Activated CD8-positive, alpha-beta memory T cell treated with anti-CD3 and anti-CD28 coated beads for 1 hour (primary cell): Measurements from ENCODE around the gene SLC25A13.
"Not testable (repeated sequence)": the region's sequence is repeated elsewhere in the genome, so short reads cannot be mapped to it uniquely, and the experiment has no call there.

Experiments used
- DNase-seq, 2 donors: peaks; one replicate each; pipeline ENCODE4 v3.0.0-alpha.2; 2020; ENCODE audit warnings: low read depth in 1 of 2; ENCODE audit errors: extremely low read depth in 1 of 2

Gene SLC25A13

GRCh38 chr7:96326752-96327151 is 4.9 kb upstream of the SLC25A13 start:
- DNase-seq: not testable (repeated sequence)

GRCh38 chr7:96322847-96323461 is 1.1 kb upstream of the SLC25A13 start:
- DNase-seq: no peak

DNA sequence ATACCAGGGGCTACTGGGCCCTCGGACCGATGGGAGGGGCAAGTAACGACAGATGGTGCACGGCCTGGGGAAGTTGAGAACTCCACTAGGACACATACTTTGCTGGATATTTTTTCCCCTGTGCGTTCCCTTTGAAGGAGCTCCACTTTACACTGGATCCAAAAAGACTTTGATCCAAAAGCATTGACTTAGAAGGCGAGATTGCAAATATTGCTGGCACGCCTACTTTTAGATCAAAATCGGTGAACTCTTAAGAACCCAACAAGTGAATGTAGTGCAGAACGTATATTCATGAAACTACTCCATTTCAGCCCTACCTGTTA is 436 bp upstream of the SLC25A13 start:
- no peak for DNase-seq

- DNase-seq: peak in 1 of 2 donors; percentile 32
Observed at GRCh38 chr7:96321031-96321657, 754 bp downstream of the SLC25A13 start.

GRCh38 chr7:96320442-96320841 is 1.5 kb downstream of the SLC25A13 start:
- no peak for DNase-seq

GRCh38 chr7:96319439-96319838 is 2.5 kb downstream of the SLC25A13 start:
- DNase-seq: no peak

DNA sequence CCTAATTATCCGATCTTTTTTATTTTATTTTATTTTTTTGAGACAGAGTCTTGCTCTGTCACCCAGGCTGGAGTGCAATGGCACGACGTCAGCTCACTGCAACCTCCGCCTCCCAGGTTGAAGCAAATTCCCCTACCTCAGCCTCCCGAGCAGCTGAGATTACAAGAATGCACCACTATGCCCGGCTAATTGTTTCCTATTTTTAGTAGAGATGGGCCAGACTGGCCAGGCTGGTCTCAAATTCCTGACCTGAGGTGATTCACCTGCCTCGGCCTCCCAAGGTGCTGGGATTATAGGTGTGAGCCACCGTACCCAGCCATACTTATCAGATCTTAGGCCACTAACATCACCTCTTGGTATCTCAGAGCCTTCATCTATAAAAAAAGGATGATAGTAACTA is 4.9 kb downstream of the SLC25A13 start:
- no peak for DNase-seq

GRCh38 chr7:96315125-96315512 is 6.8 kb downstream of the SLC25A13 start:
- no peak for DNase-seq

- no peak for DNase-seq
Observed at GRCh38 chr7:96314402-96315124, 7.3 kb downstream of the SLC25A13 start.

DNA sequence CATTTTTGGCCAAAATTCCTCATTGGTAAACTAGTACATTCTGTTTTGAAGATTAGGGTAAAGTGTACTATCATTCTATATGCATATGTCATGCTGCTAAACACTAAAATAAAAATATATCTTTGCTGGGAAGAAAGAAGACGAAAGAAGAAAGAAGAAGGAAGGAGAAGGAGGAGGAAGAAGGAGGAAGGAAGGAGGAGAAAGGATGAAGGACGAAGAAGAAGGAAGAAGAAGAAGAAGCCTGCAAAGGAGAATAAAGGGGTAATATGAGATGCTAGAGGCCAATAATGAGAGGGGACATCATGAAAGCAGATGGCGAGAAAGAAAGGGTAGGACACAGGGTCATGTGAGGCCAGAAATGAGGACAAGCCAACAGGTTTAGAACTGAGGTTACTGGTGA is 8.0 kb downstream of the SLC25A13 start:
- no peak for DNase-seq

GRCh38 chr7:96312502-96312901 is 9.4 kb downstream of the SLC25A13 start:
- no peak for DNase-seq

DNA sequence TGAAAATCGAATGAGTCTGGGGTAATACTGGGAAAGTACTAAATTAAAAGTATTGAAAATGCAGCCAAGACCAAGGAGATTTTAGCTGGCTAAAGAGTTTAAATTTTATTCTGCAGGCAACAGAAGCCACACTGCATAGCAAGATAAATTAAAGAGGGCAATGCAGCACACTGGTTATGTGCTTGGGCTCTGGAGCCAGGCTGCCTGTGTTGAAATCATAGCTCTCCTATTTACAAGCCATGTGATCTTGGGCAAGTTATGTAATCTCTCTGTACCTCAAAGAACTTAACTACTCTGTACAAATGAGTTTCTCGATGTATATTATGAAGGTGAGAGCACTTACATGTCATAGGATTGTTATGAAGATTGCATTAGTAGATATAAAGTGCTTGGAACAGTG is 9.9 kb downstream of the SLC25A13 start:
- no peak for DNase-seq

DNA sequence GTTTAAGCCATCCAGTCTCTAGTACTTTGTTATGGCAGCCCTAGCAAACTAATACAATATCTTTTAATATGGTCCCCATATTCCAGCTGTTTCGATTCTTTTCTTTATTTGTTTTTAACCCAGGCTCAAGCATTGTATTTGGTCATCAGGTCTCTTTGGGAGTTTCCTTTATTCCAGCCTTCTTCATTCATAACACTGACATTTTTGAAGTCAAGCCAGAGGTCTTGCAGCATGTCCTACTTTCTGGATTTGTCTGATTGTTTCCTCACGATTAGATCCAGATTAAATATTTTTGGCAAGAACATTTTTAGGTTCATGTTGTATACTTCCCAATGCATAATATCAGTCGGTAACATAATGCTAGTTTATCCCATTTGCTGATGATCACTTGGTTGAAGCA is 11.8 kb downstream of the SLC25A13 start:
- DNase-seq: no peak

DNA sequence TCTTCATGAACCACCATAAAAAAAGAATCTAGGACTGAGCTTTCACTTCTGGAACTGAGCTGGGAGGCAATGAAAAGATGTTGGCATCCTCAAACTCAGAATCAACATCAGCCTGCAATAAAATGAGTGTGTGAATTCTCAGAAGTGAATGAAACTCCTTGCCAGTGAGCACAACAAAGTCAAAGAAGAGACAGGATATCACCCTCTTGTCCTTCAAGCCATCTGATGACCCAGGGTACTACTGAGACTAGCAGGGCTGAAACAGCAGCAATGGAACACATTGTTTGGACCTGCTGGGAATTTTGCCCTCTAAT is 13.0 kb downstream of the SLC25A13 start:
- no peak for DNase-seq

DNA sequence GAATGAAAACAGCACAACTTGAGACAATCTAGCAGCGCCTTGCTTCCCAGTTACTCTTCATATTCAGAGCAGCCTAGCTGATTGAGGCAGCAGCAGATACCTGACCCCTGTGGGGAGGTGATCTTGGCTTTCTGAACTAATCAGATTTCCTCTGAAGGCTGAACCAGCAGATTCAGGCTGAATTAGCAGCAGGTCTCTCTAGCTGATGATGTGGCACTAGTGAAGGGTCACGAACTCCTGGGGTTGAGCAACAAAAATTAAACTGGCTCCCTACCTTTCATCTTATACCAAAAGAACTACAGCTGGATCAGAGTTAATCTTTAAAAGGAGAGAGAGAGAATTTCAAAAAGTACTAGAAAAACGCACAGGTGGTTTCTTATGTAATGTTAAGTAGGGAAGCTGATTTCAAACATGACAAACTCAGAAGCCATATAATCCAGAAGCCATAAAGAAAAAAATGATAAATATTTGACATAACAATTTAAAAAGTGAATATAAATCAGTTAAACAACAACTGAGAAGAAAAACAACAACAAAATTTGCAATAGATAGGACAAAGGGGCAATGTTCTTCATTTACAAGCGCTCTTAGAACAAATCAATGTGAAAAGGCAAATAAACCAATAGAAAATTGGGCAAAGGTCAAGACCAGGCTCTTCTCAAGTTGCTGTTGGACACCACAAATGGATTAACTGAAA is 13.5 kb downstream of the SLC25A13 start:
- no peak for DNase-seq

- no peak for DNase-seq
Observed at GRCh38 chr7:96306385-96307125, 15.3 kb downstream of the SLC25A13 start.

DNA sequence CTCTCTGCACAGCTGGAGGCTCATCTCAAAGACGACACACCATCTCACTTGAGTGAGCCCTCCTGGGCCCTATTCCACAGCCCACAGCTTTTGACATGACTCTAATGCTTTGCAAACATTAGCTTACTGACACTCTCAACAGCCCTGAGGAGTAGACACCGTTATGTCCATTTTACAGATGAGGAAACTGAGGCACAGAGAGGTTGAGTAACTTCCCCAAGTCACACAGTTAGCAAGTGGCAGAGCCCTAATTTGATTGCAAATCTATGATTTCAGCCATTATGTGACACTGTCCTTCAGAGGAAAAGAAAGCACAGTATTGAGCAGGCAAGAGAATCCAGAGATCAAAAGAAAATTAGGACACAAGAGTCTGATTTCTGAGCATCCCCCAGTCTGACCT is 16.0 kb downstream of the SLC25A13 start:
- no peak for DNase-seq

DNA sequence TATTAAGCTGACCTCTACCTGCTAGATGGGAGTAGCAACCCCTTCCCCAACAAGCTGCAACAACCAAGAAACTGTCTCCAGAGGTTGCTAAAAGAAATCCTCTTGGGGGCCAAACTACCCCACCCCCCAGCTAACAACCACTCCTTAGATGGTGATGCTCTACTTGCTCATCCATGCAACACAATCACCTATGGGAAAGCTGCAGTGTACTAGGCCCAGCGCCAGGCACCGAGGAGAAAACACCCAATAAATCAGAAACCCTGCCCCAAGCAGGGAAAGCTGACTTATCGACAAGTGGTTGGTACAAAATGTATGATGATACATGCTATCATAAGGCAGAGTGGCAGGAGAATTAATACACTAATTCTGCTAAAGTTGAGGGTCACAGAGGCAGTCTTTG is 17.3 kb downstream of the SLC25A13 start:
- no peak for DNase-seq

- no peak for DNase-seq
Observed at GRCh38 chr7:96303686-96304443, 18.0 kb downstream of the SLC25A13 start.

DNA sequence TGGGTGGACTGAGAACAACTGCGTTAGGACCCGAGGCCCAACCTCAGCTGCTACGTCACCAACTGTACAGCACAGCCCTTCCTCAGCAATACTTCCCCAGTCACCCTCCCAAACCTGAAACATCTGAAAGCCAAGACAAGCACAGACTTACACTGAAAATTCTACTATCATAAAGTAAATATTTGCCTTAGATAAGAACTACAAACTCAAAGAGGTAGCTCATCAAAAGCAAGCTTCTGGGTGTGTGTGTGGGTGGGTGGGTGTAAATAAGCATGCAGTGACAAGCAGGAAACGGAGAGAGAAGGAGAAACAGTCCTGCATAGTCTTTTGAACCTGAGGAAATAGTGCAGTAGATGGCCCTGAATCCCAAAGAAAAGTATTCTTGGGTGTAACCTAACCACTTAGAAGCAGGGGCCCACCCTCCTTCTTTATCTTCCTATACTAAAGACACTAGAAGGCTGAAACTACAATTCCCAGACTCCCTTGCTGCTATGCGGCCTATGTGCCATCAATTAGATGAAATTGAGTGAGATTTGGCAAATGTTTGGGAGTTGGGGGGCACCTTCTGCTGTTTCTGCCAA is 18.7 kb downstream of the SLC25A13 start:
- no peak for DNase-seq
